ENCODE results near the gene FRMD4A. TPM values are rescaled to one million over a fixed set of nuclear protein-coding genes. Genes with fewer than 3 reads are reported as not detected.

The FRMD4A gene
- total RNA-seq, 1 experiment from 2014 or later = 19.6 TPM

DNA sequence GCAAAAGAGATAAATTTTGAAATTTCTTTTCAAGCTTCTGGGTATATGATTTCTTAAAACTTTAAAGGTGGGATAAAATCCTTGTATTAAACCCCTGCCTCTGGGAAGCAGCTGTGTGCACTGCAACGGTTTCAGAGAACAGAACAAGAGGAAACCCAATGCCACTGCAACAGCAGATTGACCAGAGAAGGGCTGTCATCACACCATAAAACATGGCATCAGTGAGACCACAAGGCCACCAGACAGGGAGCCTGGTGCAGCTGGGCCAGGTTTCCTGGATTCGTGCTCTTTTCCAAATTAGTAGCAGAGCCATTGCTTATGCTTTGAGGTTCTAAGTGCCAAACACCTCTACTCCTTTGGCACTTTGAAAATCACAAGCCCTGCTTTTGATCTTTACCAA is 591.5 kb downstream of the FRMD4A start:
- no peak overlapping the region for H3K18ac ChIP-seq (ENCODE audit: insufficient read length, low read depth, low read length)
- no peak overlapping the region for H3K4ac ChIP-seq (ENCODE audit: low read depth, low read length)
- no peaks in the 10 kb centered on the region for H3K79me1 ChIP-seq (ENCODE audit: insufficient read depth, low read depth, low read length, poor library complexity, severe bottlenecking)
- H3K9ac ChIP-seq (ENCODE audit: extremely low read depth, insufficient read length, low read length) = no peak overlapping the region
- H4K91ac ChIP-seq (ENCODE audit: insufficient read length, low read depth, low read length) = no peak overlapping the region
- no peak overlapping the region for H3K56ac ChIP-seq (ENCODE audit: insufficient read length, low read depth, low read length)
- no peak overlapping the region for H2AFZ ChIP-seq (ENCODE audit: low read length)
- H4K8ac ChIP-seq (replicated peaks; ENCODE audit: insufficient read length, low read depth, low read length) = no peak overlapping the region
- H2AK5ac ChIP-seq (ENCODE audit: insufficient read length, low read length) = no peak overlapping the region
- no peaks in the 10 kb centered on the region for H3K27me3 ChIP-seq (ENCODE audit: insufficient read depth, low read length)
- Mint-ChIP-seq H3K4me3 (no peak overlapping the region), H3K4me1 (peaks cover 15 to 28% of the 10 kb centered on the region in 2 experiments; a peak in 3 of 4 replicates), H3K36me3 (ENCODE audit: insufficient read depth in 1 of 3, low read depth in 3 of 3) (peaks cover 0 to 9% (median 8%) of the 10 kb centered on the region in 3 experiments; a peak in 5 of 7 replicates), H3K9me3 (no peaks in the 10 kb centered on the region), H3K27me3 (ENCODE audit: low read depth) (no peaks in the 10 kb centered on the region; the same call in 1 of the 2 replicates), H3K27ac (no peak overlapping the region)
- DNase-seq = no peak
- H2BK20ac ChIP-seq (ENCODE audit: low read depth, low read length, poor library complexity, severe bottlenecking) = no peak overlapping the region
- no peaks in the 10 kb centered on the region for H3K9me3 ChIP-seq (ENCODE audit: control insufficient read depth, low read depth, low read length)
- no peaks in the 10 kb centered on the region for H3K23me2 ChIP-seq (ENCODE audit: insufficient read length, low read depth, low read length, poor library complexity, severe bottlenecking)
- H3K27ac ChIP-seq (ENCODE audit: insufficient read length, low read depth, low read length) = no peak overlapping the region
- no CpG with 5 or more reads among the region's 2 CpGs for WGBS (ENCODE audit: extremely low coverage, insufficient read length, low lambda C conversion rate)
- H4K5ac ChIP-seq (ENCODE audit: insufficient read length, low read depth, low read length) = no peak overlapping the region
- H3K79me2 ChIP-seq (ENCODE audit: insufficient read depth, low read length) = no peaks in the 10 kb centered on the region
- H3K4me2 ChIP-seq (ENCODE audit: insufficient read depth, insufficient read length, low read length) = no peak overlapping the region
- no peak overlapping the region for H2BK120ac ChIP-seq (ENCODE audit: low read depth, low read length, poor library complexity, severe bottlenecking)
- no peak overlapping the region for H2BK15ac ChIP-seq (ENCODE audit: low read depth, low read length)
- H3K23ac ChIP-seq (ENCODE audit: insufficient read length, low read depth, low read length) = no peak overlapping the region
- no peak overlapping the region for H3K14ac ChIP-seq (ENCODE audit: insufficient read depth, low read length)
- TF ChIP-seq, protein P1, sequence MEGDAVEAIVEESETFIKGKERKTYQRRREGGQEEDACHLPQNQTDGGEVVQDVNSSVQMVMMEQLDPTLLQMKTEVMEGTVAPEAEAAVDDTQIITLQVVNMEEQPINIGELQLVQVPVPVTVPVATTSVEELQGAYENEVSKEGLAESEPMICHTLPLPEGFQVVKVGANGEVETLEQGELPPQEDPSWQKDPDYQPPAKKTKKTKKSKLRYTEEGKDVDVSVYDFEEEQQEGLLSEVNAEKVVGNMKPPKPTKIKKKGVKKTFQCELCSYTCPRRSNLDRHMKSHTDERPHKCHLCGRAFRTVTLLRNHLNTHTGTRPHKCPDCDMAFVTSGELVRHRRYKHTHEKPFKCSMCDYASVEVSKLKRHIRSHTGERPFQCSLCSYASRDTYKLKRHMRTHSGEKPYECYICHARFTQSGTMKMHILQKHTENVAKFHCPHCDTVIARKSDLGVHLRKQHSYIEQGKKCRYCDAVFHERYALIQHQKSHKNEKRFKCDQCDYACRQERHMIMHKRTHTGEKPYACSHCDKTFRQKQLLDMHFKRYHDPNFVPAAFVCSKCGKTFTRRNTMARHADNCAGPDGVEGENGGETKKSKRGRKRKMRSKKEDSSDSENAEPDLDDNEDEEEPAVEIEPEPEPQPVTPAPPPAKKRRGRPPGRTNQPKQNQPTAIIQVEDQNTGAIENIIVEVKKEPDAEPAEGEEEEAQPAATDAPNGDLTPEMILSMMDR (conservative IDR thresholded peaks at IDR 0.05) = no peak
- no peaks in the 10 kb centered on the region; the same call in 1 of the 2 replicates for H3K4me1 ChIP-seq (ENCODE audit: insufficient read depth, low read length)
- H2BK5ac ChIP-seq (ENCODE audit: insufficient read length, low read length) = no peak overlapping the region
- no peak overlapping the region for H3T11ph ChIP-seq (ENCODE audit: low read length)
- peaks cover 2% of the 10 kb centered on the region for H4K20me1 ChIP-seq (ENCODE audit: control insufficient read depth, insufficient read depth, insufficient read length)
- no peak overlapping the region for H2BK12ac ChIP-seq (ENCODE audit: insufficient read length, low read depth, low read length)

Measured in H9 (cell line).